ENCODE data around the gene MAMLD1.

- TF ChIP-seq POLR2AphosphoS5 (IDR thresholded peaks at IDR 0.05; ENCODE audit: insufficient read depth, low read depth, low read length) (no peak), CTCF (IDR thresholded peaks at IDR 0.05; ENCODE audit: extremely low read depth in 1 of 2, insufficient read depth in 1 of 2, low read depth in 1 of 2, low read length in 2 of 2) (no peak), POLR2A (IDR thresholded peaks at IDR 0.05; ENCODE audit: low read depth, low read length) (no peak)
Observed at GRCh38 chrX:150334981-150335380, 28.1 kb upstream of the MAMLD1 start.

All from endothelial cell of umbilical vein (primary cell).